ENCODE measurements around the gene FKBP6. TPM values are rescaled to one million over a fixed set of nuclear protein-coding genes. Genes with fewer than 3 reads are reported as not detected.
"Not testable (repeated sequence)": the region's sequence is repeated elsewhere in the genome, so short reads cannot be mapped to it uniquely, and the experiment has no call there.

The FKBP6 gene
- total RNA-seq, 1 experiment from 2014 or later = not detected

- peak; percentile 45 for DNase-seq (ENCODE audit: low spot score)
Measured at GRCh38 chr7:73324081-73324845, 3.7 kb upstream of the FKBP6 start.

GRCh38 chr7:73325424-73325823 is 2.5 kb upstream of the FKBP6 start:
- not testable (repeated sequence) for DNase-seq (ENCODE audit: low spot score)

- not testable (repeated sequence) for DNase-seq (ENCODE audit: low spot score)
Measured at GRCh38 chr7:73327449-73327848, 512 bp upstream of the FKBP6 start.

GRCh38 chr7:73328696-73329095 is 735 bp downstream of the FKBP6 start:
- DNase-seq (ENCODE audit: low spot score) = no peak

- no peak for DNase-seq (ENCODE audit: low spot score)
Measured at GRCh38 chr7:73329861-73330581, 2.1 kb downstream of the FKBP6 start.

GRCh38 chr7:73330772-73331171 is 2.8 kb downstream of the FKBP6 start:
- no peak for DNase-seq (ENCODE audit: low spot score)

GRCh38 chr7:73332447-73332846 is 4.5 kb downstream of the FKBP6 start:
- no peak for DNase-seq (ENCODE audit: low spot score)

- no peak for DNase-seq (ENCODE audit: low spot score)
Measured at GRCh38 chr7:73338321-73338720, 10.4 kb downstream of the FKBP6 start.

- no peak for DNase-seq (ENCODE audit: low spot score)
Measured at GRCh38 chr7:73340514-73340913, 12.6 kb downstream of the FKBP6 start.

GRCh38 chr7:73341877-73342276 is 13.9 kb downstream of the FKBP6 start:
- peak; percentile 88 for DNase-seq (ENCODE audit: low spot score)

GRCh38 chr7:73342645-73343044 is 14.7 kb downstream of the FKBP6 start:
- DNase-seq (ENCODE audit: low spot score) = peak; percentile 80

GRCh38 chr7:73343671-73344380 is 15.9 kb downstream of the FKBP6 start:
- no peak for DNase-seq (ENCODE audit: low spot score)

GRCh38 chr7:73345538-73345937 is 17.6 kb downstream of the FKBP6 start:
- no peak for DNase-seq (ENCODE audit: low spot score)

GRCh38 chr7:73345951-73346350 is 18.0 kb downstream of the FKBP6 start:
- DNase-seq (ENCODE audit: low spot score) = no peak

- no peak for DNase-seq (ENCODE audit: low spot score)
Measured at GRCh38 chr7:73349763-73350162, 21.8 kb downstream of the FKBP6 start.

- DNase-seq (ENCODE audit: low spot score) = no peak
Measured at GRCh38 chr7:73350306-73351068, 22.5 kb downstream of the FKBP6 start.

- DNase-seq (ENCODE audit: low spot score) = no peak
Measured at GRCh38 chr7:73351447-73352167, 23.6 kb downstream of the FKBP6 start.

- DNase-seq (ENCODE audit: low spot score) = no peak
Measured at GRCh38 chr7:73352784-73353183, 24.8 kb downstream of the FKBP6 start.

- DNase-seq (ENCODE audit: low spot score) = no peak
Measured at GRCh38 chr7:73353243-73353642, 25.3 kb downstream of the FKBP6 start.

- DNase-seq (ENCODE audit: low spot score) = no peak
Measured at GRCh38 chr7:73354196-73354595, 26.2 kb downstream of the FKBP6 start.

GRCh38 chr7:73354821-73355220 is 26.9 kb downstream of the FKBP6 start:
- DNase-seq (ENCODE audit: low spot score) = no peak

Data from H4 (cell line).